IMR-90 (cell line): Measurements from ENCODE around the gene PSMG4. TPM values are rescaled to one million over a fixed set of nuclear protein-coding genes. Genes with fewer than 3 reads are reported as not detected.

Experiments
- ATAC-seq: fragments of 200-7000 bp; cut with Tn5 transposase; 2 replicates; pipeline ENCODE4 v1.9.1; 2020; ENCODE audit warnings: low read depth, mild to moderate bottlenecking, moderate library complexity
- BruUV-seq: library from RNA; stranded (reverse); fragments of 400-500 nt; replicated peaks from 2 replicates; lab custom pipeline; 2021; lab: Mats Ljungman, UMichigan
- CTCF ChIA-PET: fragments of 300-600 bp; formaldehyde crosslinking; extraction: SDS; loops from one replicate; lab custom pipeline; 2021; ENCODE audit warnings: antibody characterized with exemption; lab: Yijun Ruan, JAX
- POLR2A ChIA-PET: fragments of 300-600 bp; sonication (Branson Sonifier 250); formaldehyde crosslinking; loops from one replicate; lab custom pipeline; 2022; ENCODE audit warnings: antibody characterized with exemption; ENCODE audit not compliant: unreplicated experiment; lab: Charles Lee
- DNase-seq: peaks from one replicate; pipeline ENCODE4 v3.0.0; 2013
- H2AFZ ChIP-seq: replicated peaks from 2 replicates; pipeline ENCODE3; 2013; ENCODE audit warnings: low read length, mild to moderate bottlenecking; ENCODE audit not compliant: poor library complexity
- H2AK5ac ChIP-seq: 2 replicates; pipeline ENCODE4 v1.6.1; 2013; ENCODE audit warnings: low read depth, low read length, inconsistent platforms
- H2AK9ac ChIP-seq: replicated peaks from 2 replicates; pipeline ENCODE3; 2013; ENCODE audit warnings: mild to moderate bottlenecking, low read depth, low read length, moderate library complexity; ENCODE audit not compliant: poor library complexity
- H2BK120ac ChIP-seq: 2 replicates; pipeline ENCODE4 v1.6.1; 2013; ENCODE audit warnings: low read depth, low read length, inconsistent platforms
- H2BK15ac ChIP-seq: 3 replicates; pipeline ENCODE4 v1.6.1; 2013; ENCODE audit warnings: low read depth, low read length, inconsistent platforms
- H2BK20ac ChIP-seq: 2 replicates; pipeline ENCODE4 v1.6.1; 2013; ENCODE audit warnings: low read depth, mild to moderate bottlenecking, inconsistent platforms, low read length, moderate library complexity
- H2BK5ac ChIP-seq: 2 replicates; pipeline ENCODE4 v1.6.1; 2013; ENCODE audit warnings: mild to moderate bottlenecking, low read depth, low read length, inconsistent platforms; ENCODE audit not compliant: poor library complexity, severe bottlenecking
- H3K14ac ChIP-seq: replicated peaks from 2 replicates; pipeline ENCODE4 v1.6.1; 2013; ENCODE audit warnings: low read depth, low read length, inconsistent platforms
- H3K18ac ChIP-seq: 2 replicates; pipeline ENCODE4 v1.6.1; 2013; ENCODE audit warnings: low read depth, low read length, control low read depth
- H3K23ac ChIP-seq: 2 replicates; pipeline ENCODE4 v1.6.1; 2013; ENCODE audit warnings: low read depth, low read length, inconsistent platforms
- H3K27ac ChIP-seq: 2 replicates; pipeline ENCODE4 v1.5.1; 2013; ENCODE audit warnings: mild to moderate bottlenecking, control low read depth, low read length; ENCODE audit not compliant: insufficient read depth
- H3K27me3 ChIP-seq: 2 replicates; pipeline ENCODE4 v1.6.1; 2013; ENCODE audit warnings: low read length; ENCODE audit not compliant: control insufficient read depth, insufficient read depth
- H3K36me3 ChIP-seq: 2 replicates; pipeline ENCODE4 v1.6.1; 2013; ENCODE audit warnings: low read length, mixed read lengths; ENCODE audit not compliant: control insufficient read depth, insufficient read depth
- H3K4ac ChIP-seq: 2 replicates; pipeline ENCODE4 v1.6.1; 2013; ENCODE audit warnings: low read depth, low read length, inconsistent platforms
- H3K4me1 ChIP-seq: 2 replicates; pipeline ENCODE4 v1.6.1; 2013; ENCODE audit warnings: low read length, mixed read lengths; ENCODE audit not compliant: control insufficient read depth, insufficient read depth
- H3K4me2 ChIP-seq: 2 replicates; pipeline ENCODE4 v1.6.1; 2013; ENCODE audit warnings: low read depth, mild to moderate bottlenecking, control low read depth, low read length, moderate library complexity
- H3K4me3 ChIP-seq: 2 replicates; pipeline ENCODE4 v1.5.1; 2013; ENCODE audit warnings: low read depth, mild to moderate bottlenecking, control low read depth, low read length, moderate library complexity; ENCODE audit not compliant: insufficient read depth
- H3K56ac ChIP-seq: 2 replicates; pipeline ENCODE4 v1.6.1; 2013; ENCODE audit warnings: low read length, inconsistent platforms; ENCODE audit not compliant: insufficient read depth; ENCODE audit errors: extremely low read depth
- H3K79me1 ChIP-seq, 2 experiments: 2 replicates each; pipeline ENCODE4 v1.6.1; 2013; ENCODE audit warnings: low read length in 2 of 2, inconsistent platforms in 1 of 2, low read depth in 1 of 2
- H3K9ac ChIP-seq: 2 replicates; pipeline ENCODE4 v1.6.1; 2013; ENCODE audit warnings: low read depth, low read length, control low read depth
- H3K9me1 ChIP-seq: 2 replicates; pipeline ENCODE4 v1.6.1; 2013; ENCODE audit warnings: low read length, inconsistent platforms; ENCODE audit not compliant: insufficient read depth
- H3K9me3 ChIP-seq: 2 replicates; pipeline ENCODE4 v1.6.1; 2013; ENCODE audit warnings: low read length; ENCODE audit not compliant: control insufficient read depth, insufficient read depth
- H4K20me1 ChIP-seq: 2 replicates; pipeline ENCODE4 v1.6.1; 2013; ENCODE audit warnings: low read length, inconsistent platforms; ENCODE audit not compliant: insufficient read depth
- H4K5ac ChIP-seq: 2 replicates; pipeline ENCODE4 v1.6.1; 2013; ENCODE audit warnings: mild to moderate bottlenecking, low read depth, low read length, control low read depth
- H4K8ac ChIP-seq, 2 experiments: 2 replicates each; pipeline ENCODE4 v1.6.1; 2013; ENCODE audit warnings: low read depth in 2 of 2, low read length in 2 of 2, control low read depth in 1 of 2, inconsistent platforms in 1 of 2
- H4K91ac ChIP-seq: 2 replicates; pipeline ENCODE4 v1.6.1; 2013; ENCODE audit warnings: low read depth, low read length, inconsistent platforms; ENCODE audit not compliant: insufficient read depth
- BHLHE40 ChIP-seq: fragments of 150-350 bp; IDR thresholded peaks from 2 replicates; pipeline ENCODE4 v1.6.1; 2016; ENCODE audit warnings: mild to moderate bottlenecking, low read depth, low read length
- CEBPB ChIP-seq: IDR thresholded peaks from 2 replicates; pipeline ENCODE4 v1.6.1; 2012; ENCODE audit warnings: low read depth, low read length, improper control_type of control experiment
- CTCF ChIP-seq: conservative IDR thresholded peaks from 2 replicates; pipeline ENCODE4 v1.5.1; 2012; ENCODE audit warnings: mild to moderate bottlenecking, low read depth, low read length, improper control_type of control experiment
- ELK1 ChIP-seq: fragments of 150-350 bp; IDR thresholded peaks from 2 replicates; pipeline ENCODE4 v1.6.1; 2016; ENCODE audit warnings: low read depth, mild to moderate bottlenecking, low read length, moderate library complexity, borderline replicate concordance
- FOS ChIP-seq: fragments of 150-350 bp; IDR thresholded peaks from 2 replicates; pipeline ENCODE4 v1.6.1; 2016; ENCODE audit warnings: low read depth, low read length
- MAZ ChIP-seq: IDR thresholded peaks from 2 replicates; pipeline ENCODE4 v1.6.1; 2012; ENCODE audit warnings: low read depth, mild to moderate bottlenecking, low read length, improper control_type of control experiment, moderate library complexity, borderline replicate concordance
- NFE2L2 ChIP-seq: fragments of 150-350 bp; IDR thresholded peaks from 2 replicates; pipeline ENCODE4 v1.6.1; 2016; ENCODE audit warnings: low read depth, mild to moderate bottlenecking, low read length
- POLR2A ChIP-seq: IDR thresholded peaks from 2 replicates; pipeline ENCODE4 v1.6.1; 2012; ENCODE audit warnings: mild to moderate bottlenecking, low read depth, low read length
- USF2 ChIP-seq: fragments of 150-350 bp; IDR thresholded peaks from 2 replicates; pipeline ENCODE4 v1.6.1; 2017; ENCODE audit warnings: mild to moderate bottlenecking, antibody characterized with exemption, low read length, low read depth
- WGBS, 2 experiments: methylation state at CpG; one replicate each; pipeline versions ENCODE4 v1.1.5 to v1.1.7; 2013; ENCODE audit warnings: missing lambda C conversion rate in 2 of 2; ENCODE audit not compliant: insufficient read length in 1 of 2; ENCODE audit errors: extremely low coverage in 2 of 2; 5-methylcytosine and 5-hydroxymethylcytosine counted together
- dilution Hi-C: fragments of 300-500 bp; cut with HindIII; formaldehyde crosslinking; loops from one replicate; pipeline ENCODE4 v1.14.3; 2018; ENCODE audit warnings: low sequenced_read_pairs; ENCODE audit not compliant: unreplicated experiment
- in situ Hi-C: fragments of 300-500 bp; cut with MboI; formaldehyde crosslinking; loops from 3 replicates; pipeline ENCODE4 v1.14.3; 2019; ENCODE audit warnings: low sequenced_read_pairs, inconsistent platforms, mixed read lengths
- intact Hi-C: fragments of 100-400 bp; cut with micrococcal nuclease; formaldehyde crosslinking; loops from 2 replicates; pipeline ENCODE4 v1.10.0; 2022
- polyA plus RNA-seq, 3 experiments: library from polyadenylated mRNA; depleted of rRNA; stranded (reverse); fragments of >200 nt; gene quantifications; 2 replicates each; pipeline ENCODE4 v1.2.3, GENCODE V29; 2012; ENCODE audit warnings: low replicate concordance in 1 of 3
- total RNA-seq: library from RNA; depleted of rRNA; stranded (reverse); fragments of >200 nt; gene quantifications from 2 replicates; pipeline ENCODE4 v1.2.3, GENCODE V29; 2012

The PSMG4 gene
- total and polyA plus RNA-seq, 2 of the 4 experiments (the other 2 are of a cell fraction) = 5.6 to 13.4 TPM

GRCh38 chr6:3228771-3229565 is 29.8 kb upstream of the PSMG4 start:
- 8% methylated on average over 13 of the region's 62 CpGs; no CpG with 5 or more reads in 1 of the 2 experiments for WGBS, 2 experiments
- Histone ChIP-seq H3K27ac (no peak overlapping the region), H4K8ac (no peak overlapping the region), H3K9me3 (peaks cover 2% of the 10 kb centered on the region; the same call in 1 of the 2 replicates), H3K23ac (peak overlapping the region; percentile 84; the same call in 1 of the 2 replicates), H4K5ac (no peak overlapping the region), H3K27me3 (peaks cover 41% of the 10 kb centered on the region), H3K36me3 (no peaks in the 10 kb centered on the region), H2AK5ac (0 out of 2 replicates have a peak overlapping the region, but pooled peaks have one; percentile 21), H2BK20ac (no peak overlapping the region), H3K79me1 (peaks cover 0 to 4% of the 10 kb centered on the region in 2 experiments; a peak in 1 of 4 replicates), H4K20me1 (peaks cover 9% of the 10 kb centered on the region; the same call in 1 of the 2 replicates), H3K9ac (no peak overlapping the region), H3K4me2 (no peak overlapping the region; the same call in 1 of the 2 replicates), H2AFZ (peak overlapping the region; percentile 70), H3K18ac (no peak overlapping the region), H2BK120ac (no peak overlapping the region), H3K9me1 (peaks cover 7% of the 10 kb centered on the region; the same call in 1 of the 2 replicates), H3K56ac (no peak overlapping the region), H2BK5ac (no peak overlapping the region), H4K91ac (no peak overlapping the region), H3K14ac (no peak overlapping the region), H2AK9ac (no peak overlapping the region), H3K4me1 (peaks cover 3% of the 10 kb centered on the region; the same call in 1 of the 2 replicates), H2BK15ac (no peak overlapping the region), H3K4ac (no peak overlapping the region), H3K4me3 (no peak overlapping the region)
- in situ Hi-C loops (no loop called here), dilution Hi-C loops (no loop called here), intact Hi-C loops (no loop called here)
- DNase-seq = no peak
- TF ChIP-seq POLR2A (no peak), MAZ (no peak), BHLHE40 (no peak), NFE2L2 (no peak), ELK1 (no peak), FOS (no peak), USF2 (no peak), CTCF (no peak), CEBPB (no peak)
- POLR2A ChIA-PET = no interaction called here
- no peak for ATAC-seq
- BruUV-seq = no TSS peak
- CTCF ChIA-PET = interaction anchor here (1.1 kb wide), 1 partner anchor 52 kb away, joined by 3 read pairs; no protein-coding TSS in a partner anchor
